ENCODE results near the gene P2RY8. TPM values are rescaled to one million over a fixed set of nuclear protein-coding genes. Genes with fewer than 3 reads are reported as not detected.

Gene P2RY8
- total RNA-seq, 1 experiment from 2014 or later = not detected

DNA sequence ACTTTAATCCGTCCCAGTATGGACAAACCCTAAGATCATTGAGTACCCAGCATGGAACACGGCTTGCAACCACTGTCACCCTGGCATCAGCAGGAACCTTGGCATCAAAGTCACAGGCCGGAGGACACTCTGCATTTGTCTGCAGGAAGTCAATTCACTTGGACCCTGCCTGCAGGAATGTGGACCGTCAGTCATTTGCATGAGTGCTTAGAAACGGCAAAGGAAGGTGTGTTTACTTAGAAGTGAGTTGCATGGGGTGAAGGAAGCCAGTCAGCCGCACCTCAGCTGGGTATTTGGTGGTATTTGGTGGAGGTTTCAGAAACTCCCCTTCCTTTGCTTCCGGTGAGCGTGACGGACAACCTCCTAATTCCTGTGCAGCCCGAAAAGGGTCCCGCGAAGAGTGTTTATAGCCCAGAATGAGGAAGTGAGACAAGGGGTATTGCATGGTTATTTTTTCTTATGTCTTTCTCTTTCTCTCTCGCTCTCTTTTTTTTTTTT lies 15.5 kb downstream of the P2RY8 start:
- Mint-ChIP-seq H3K36me3 (ENCODE audit: insufficient read depth, unreplicated experiment) (no peaks in the 10 kb centered on the region), H3K4me1 (ENCODE audit: low read depth, unreplicated experiment) (no peaks in the 10 kb centered on the region), H3K4me3 (ENCODE audit: low read depth, unreplicated experiment) (no peak overlapping the region), H3K27me3 (ENCODE audit: unreplicated experiment) (peaks cover 7% of the 10 kb centered on the region), H3K9me3 (ENCODE audit: low read depth, unreplicated experiment) (peaks cover 26% of the 10 kb centered on the region), H3K27ac (ENCODE audit: unreplicated experiment) (no peak overlapping the region)
- CTCF ChIA-PET = no interaction called here
- TF ChIP-seq CTCF (IDR thresholded peaks at IDR 0.05; ENCODE audit: unreplicated experiment) = no peak
- no peak for DNase-seq
- no TSS peak for BruUV-seq (replicated peaks)
- intact Hi-C loops (cut with micrococcal nuclease; ENCODE audit: unreplicated experiment) = no loop called here

DNA sequence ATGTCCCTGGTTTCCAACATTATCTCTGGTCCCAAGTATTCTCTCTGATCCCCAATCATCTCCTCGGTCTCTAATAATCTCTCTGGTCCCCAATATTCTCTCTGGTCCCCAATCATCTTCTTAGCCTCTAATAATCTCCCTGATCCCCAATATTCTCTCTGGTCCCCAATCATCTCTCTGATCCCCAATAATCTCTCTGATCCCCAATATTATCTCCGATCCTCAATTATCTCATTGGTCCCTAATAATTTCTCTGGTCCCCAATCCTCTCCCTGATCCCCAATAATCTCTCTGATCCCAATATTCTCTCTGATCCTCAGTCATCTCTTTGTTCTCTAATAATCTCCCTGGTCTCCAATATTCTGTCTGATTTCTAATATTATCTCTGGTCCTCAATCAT lies 16.6 kb downstream of the P2RY8 start:
- Mint-ChIP-seq H3K9me3 (ENCODE audit: low read depth, unreplicated experiment) (peaks cover 26% of the 10 kb centered on the region), H3K27ac (ENCODE audit: unreplicated experiment) (peak overlapping the region; percentile 40), H3K4me3 (ENCODE audit: low read depth, unreplicated experiment) (no peak overlapping the region), H3K36me3 (ENCODE audit: insufficient read depth, unreplicated experiment) (no peaks in the 10 kb centered on the region), H3K4me1 (ENCODE audit: low read depth, unreplicated experiment) (no peaks in the 10 kb centered on the region), H3K27me3 (ENCODE audit: unreplicated experiment) (peaks cover 12% of the 10 kb centered on the region)
- DNase-seq = no peak
- BruUV-seq (replicated peaks) = no TSS peak
- intact Hi-C loops (cut with micrococcal nuclease; ENCODE audit: unreplicated experiment) = no loop called here
- no peak for TF ChIP-seq CTCF (IDR thresholded peaks at IDR 0.05; ENCODE audit: unreplicated experiment)
- CTCF ChIA-PET = no interaction called here

DNA sequence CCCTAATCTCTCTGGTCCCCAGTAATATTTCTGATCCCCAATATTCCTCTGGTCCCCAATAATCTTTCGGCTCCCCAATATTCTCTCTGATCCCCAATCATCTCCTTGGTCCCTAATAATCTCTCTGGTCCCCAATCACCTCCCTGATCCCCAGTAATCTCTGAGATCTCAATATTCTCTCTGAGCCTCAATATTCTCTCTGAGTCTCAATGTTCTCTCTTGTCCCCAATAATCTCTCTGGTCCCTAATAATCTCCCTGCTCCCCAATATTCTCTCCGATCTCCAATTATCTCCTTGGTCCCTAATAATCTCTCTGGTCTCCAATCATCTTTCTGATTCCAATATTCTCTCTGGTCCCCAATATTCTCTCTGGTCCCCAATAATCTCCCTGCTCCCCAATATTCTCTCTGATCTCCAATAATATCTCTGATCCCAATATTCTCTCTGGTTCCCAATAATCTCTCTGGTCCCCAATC lies 17.9 kb downstream of the P2RY8 start:
- intact Hi-C loops (cut with micrococcal nuclease; ENCODE audit: unreplicated experiment) = no loop called here
- Mint-ChIP-seq H3K27ac (ENCODE audit: unreplicated experiment) (no peak overlapping the region), H3K4me1 (ENCODE audit: low read depth, unreplicated experiment) (no peaks in the 10 kb centered on the region), H3K4me3 (ENCODE audit: low read depth, unreplicated experiment) (no peak overlapping the region), H3K36me3 (ENCODE audit: insufficient read depth, unreplicated experiment) (no peaks in the 10 kb centered on the region), H3K27me3 (ENCODE audit: unreplicated experiment) (peaks cover 14% of the 10 kb centered on the region), H3K9me3 (ENCODE audit: low read depth, unreplicated experiment) (peaks cover 26% of the 10 kb centered on the region)
- no peak for TF ChIP-seq CTCF (IDR thresholded peaks at IDR 0.05; ENCODE audit: unreplicated experiment)
- BruUV-seq (replicated peaks) = no TSS peak
- CTCF ChIA-PET = no interaction called here
- DNase-seq = no peak

DNA sequence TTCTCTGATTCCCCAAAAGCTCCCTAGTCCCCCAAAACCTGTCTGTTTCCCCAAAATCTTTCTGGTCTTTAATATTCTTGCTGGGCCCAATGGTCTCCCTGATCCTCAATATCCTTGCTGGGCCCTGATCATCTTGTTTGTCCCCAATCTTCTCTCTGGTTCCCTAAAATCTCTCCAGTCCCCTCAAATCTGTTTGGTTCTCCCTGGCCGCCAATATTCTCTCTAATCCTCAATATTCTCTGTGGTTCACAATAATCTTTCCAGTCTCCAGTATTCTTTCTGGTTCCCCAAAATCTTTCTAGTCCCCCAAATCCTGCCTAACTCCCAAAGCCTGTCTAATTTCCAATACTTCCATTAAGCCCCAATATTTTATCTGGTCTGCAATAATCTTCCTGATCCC lies 18.5 kb downstream of the P2RY8 start:
- no peak for TF ChIP-seq CTCF (IDR thresholded peaks at IDR 0.05; ENCODE audit: unreplicated experiment)
- Mint-ChIP-seq H3K4me3 (ENCODE audit: low read depth, unreplicated experiment) (no peak overlapping the region), H3K27ac (ENCODE audit: unreplicated experiment) (no peak overlapping the region), H3K4me1 (ENCODE audit: low read depth, unreplicated experiment) (no peaks in the 10 kb centered on the region), H3K36me3 (ENCODE audit: insufficient read depth, unreplicated experiment) (no peaks in the 10 kb centered on the region), H3K9me3 (ENCODE audit: low read depth, unreplicated experiment) (peaks cover 26% of the 10 kb centered on the region), H3K27me3 (ENCODE audit: unreplicated experiment) (peaks cover 19% of the 10 kb centered on the region)
- no TSS peak for BruUV-seq (replicated peaks)
- no peak for DNase-seq
- CTCF ChIA-PET = no interaction called here
- intact Hi-C loops (cut with micrococcal nuclease; ENCODE audit: unreplicated experiment) = no loop called here
